Astrocyte of the spinal cord (primary cell): ENCODE data around the gene ARFGEF3.

Experiments used
- DNase-seq: peaks from one replicate; pipeline ENCODE4 v3.0.0; 2011; ENCODE audit warnings: low read depth, low spot score
- H3K4me3 ChIP-seq: 2 replicates; pipeline ENCODE4 v1.5.1; 2011; ENCODE audit warnings: low read depth, mild to moderate bottlenecking, low read length, moderate library complexity
- in situ Hi-C: cut with HindIII; loops from 2 replicates; pipeline ENCODE4 v1.10.0; 2017; ENCODE audit warnings: low sequenced_read_pairs
- TF ChIP-seq, protein P1 (sequence below): IDR thresholded peaks from 2 replicates; pipeline ENCODE4 v1.5.1; 2012; ENCODE audit warnings: low read depth, mild to moderate bottlenecking, low read length, inconsistent platforms

ARFGEF3 gene, protein sequence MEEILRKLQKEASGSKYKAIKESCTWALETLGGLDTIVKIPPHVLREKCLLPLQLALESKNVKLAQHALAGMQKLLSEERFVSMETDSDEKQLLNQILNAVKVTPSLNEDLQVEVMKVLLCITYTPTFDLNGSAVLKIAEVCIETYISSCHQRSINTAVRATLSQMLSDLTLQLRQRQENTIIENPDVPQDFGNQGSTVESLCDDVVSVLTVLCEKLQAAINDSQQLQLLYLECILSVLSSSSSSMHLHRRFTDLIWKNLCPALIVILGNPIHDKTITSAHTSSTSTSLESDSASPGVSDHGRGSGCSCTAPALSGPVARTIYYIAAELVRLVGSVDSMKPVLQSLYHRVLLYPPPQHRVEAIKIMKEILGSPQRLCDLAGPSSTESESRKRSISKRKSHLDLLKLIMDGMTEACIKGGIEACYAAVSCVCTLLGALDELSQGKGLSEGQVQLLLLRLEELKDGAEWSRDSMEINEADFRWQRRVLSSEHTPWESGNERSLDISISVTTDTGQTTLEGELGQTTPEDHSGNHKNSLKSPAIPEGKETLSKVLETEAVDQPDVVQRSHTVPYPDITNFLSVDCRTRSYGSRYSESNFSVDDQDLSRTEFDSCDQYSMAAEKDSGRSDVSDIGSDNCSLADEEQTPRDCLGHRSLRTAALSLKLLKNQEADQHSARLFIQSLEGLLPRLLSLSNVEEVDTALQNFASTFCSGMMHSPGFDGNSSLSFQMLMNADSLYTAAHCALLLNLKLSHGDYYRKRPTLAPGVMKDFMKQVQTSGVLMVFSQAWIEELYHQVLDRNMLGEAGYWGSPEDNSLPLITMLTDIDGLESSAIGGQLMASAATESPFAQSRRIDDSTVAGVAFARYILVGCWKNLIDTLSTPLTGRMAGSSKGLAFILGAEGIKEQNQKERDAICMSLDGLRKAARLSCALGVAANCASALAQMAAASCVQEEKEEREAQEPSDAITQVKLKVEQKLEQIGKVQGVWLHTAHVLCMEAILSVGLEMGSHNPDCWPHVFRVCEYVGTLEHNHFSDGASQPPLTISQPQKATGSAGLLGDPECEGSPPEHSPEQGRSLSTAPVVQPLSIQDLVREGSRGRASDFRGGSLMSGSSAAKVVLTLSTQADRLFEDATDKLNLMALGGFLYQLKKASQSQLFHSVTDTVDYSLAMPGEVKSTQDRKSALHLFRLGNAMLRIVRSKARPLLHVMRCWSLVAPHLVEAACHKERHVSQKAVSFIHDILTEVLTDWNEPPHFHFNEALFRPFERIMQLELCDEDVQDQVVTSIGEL (N-terminal part only)

GRCh38 chr6:138161338-138162110 is at the start of gene ARFGEF3:
ARFGEF3 (plus strand) TSS chr6:138161939; CDS start chr6:138162087, 148 bp downstream.
- in situ Hi-C loops: no loop called here
- peak; percentile 28 for DNase-seq
- H3K4me3 ChIP-seq: peak within 1 kb of the TSS; percentile 60
- TF ChIP-seq, protein P1, sequence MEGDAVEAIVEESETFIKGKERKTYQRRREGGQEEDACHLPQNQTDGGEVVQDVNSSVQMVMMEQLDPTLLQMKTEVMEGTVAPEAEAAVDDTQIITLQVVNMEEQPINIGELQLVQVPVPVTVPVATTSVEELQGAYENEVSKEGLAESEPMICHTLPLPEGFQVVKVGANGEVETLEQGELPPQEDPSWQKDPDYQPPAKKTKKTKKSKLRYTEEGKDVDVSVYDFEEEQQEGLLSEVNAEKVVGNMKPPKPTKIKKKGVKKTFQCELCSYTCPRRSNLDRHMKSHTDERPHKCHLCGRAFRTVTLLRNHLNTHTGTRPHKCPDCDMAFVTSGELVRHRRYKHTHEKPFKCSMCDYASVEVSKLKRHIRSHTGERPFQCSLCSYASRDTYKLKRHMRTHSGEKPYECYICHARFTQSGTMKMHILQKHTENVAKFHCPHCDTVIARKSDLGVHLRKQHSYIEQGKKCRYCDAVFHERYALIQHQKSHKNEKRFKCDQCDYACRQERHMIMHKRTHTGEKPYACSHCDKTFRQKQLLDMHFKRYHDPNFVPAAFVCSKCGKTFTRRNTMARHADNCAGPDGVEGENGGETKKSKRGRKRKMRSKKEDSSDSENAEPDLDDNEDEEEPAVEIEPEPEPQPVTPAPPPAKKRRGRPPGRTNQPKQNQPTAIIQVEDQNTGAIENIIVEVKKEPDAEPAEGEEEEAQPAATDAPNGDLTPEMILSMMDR: no peak

- no peak for DNase-seq
- H3K4me3 ChIP-seq: no peak overlapping the region
- in situ Hi-C loops: no loop called here
- TF ChIP-seq, protein P1: no peak
These were observed 48.0 kb upstream of the ARFGEF3 start for GRCh38 chr6:138113588-138114210.

DNA sequence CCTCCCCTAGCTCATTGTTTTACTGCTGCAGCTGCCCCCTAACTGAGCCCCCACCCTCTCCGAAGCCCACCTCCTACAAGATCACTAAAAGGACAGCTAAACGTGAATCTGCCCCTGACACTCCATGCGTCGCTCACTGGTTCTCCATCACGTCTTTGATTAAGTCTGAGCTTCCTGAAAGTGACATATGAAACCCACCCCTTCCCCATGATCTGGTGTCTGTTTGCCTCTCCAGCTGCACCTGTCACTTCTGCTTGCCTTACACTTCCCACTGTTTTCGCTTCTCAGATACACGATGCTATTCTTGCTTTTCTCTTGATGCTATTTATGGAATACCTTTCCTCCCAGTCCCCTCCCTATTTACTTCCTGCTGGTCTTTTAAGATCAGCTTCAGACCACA is 46.5 kb upstream of the ARFGEF3 start:
- in situ Hi-C loops: no loop called here
- no peak for DNase-seq
- no peak overlapping the region for H3K4me3 ChIP-seq
- TF ChIP-seq, protein P1: no peak

DNA sequence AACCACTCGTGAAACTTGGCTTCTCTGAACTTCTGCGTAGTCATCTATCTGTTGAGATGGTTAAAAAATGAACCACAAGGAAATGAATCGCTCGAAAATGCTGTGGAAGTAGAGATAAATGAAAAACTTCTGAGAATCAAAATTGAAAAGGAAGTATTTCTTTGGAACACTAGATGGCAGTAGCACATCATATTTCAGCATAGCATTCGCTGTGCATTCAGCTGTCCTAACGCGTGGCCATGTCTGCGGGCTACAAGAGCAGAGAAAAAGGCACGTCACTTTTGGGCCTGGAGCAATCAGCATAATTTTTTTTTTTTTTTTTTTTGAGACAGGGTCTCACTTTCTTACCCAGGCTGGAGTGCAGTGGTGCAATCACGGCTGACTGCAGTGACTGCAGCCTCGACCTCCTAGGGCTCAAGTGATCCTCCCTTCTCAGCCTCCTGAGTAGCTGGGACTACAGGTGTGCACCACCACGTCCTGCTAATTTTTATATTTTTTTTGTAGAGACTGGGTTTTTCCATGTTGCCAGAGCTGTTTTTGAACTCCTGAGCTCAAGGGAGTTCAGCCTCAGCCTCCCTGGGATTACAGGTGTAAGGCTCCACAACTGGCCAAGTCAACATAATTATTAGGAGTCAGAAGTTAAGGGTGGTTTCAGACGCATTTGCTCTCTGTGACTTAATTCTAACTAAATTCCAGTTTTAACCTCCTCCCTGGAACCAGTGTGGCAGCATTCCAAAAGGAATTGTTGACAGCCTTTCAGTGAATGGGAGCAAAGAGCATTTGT is 45.7 kb upstream of the ARFGEF3 start:
- TF ChIP-seq, protein P1: peak; percentile 46
- no peak overlapping the region for H3K4me3 ChIP-seq
- in situ Hi-C loops: no loop called here
- peak; percentile 71 for DNase-seq

DNA sequence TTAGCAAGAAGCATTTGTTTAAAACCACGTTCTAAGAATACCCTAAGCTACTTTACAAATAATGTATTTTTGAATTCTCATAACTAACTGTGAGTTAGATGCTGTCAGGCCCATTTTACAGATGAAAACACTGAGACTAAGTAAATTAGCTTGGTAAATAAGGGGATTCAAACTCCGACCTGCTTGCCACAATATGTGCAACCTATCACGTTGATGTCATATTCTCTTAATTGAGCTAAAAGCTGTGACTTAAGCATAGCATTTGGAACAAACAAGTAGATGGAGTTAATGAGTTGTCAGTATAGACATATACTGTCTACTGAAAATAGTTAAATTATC is 45.1 kb upstream of the ARFGEF3 start:
- DNase-seq: no peak
- no peak overlapping the region for H3K4me3 ChIP-seq
- in situ Hi-C loops: no loop called here
- TF ChIP-seq, protein P1: no peak
